Astrocyte of the hippocampus (primary cell): ENCODE data around the gene PGAP3.
A peak's percentile ranks its signal among the peaks of the same experiment; 100 is the strongest.

Experiments used
- DNase-seq: peaks from one replicate; pipeline ENCODE4 v3.0.0; 2011; ENCODE audit warnings: low read depth, low spot score

The PGAP3 gene

GRCh38 chr17:39624313-39624712, 63.5 kb downstream of the PGAP3 start:
- no peak for DNase-seq

- DNase-seq, result peak; percentile 84
Observed at GRCh38 chr17:39623356-39623950, 64.4 kb downstream of the PGAP3 start.

GRCh38 chr17:39622380-39623006, 65.4 kb downstream of the PGAP3 start:
- DNase-seq, result no peak

- DNase-seq, result peak; percentile 92
Observed at GRCh38 chr17:39621523-39622379, 66.1 kb downstream of the PGAP3 start.
